Stimulated activated CD4-positive, alpha-beta T cell treated with anti-CD3 and anti-CD28 coated beads, Interleukin-12 subunit alpha, Interleukin-12 subunit beta, amount 100 ng/mL, for 4 hours (primary cell): ENCODE data around the gene NAGLU.

Experiments
- DNase-seq: peaks from one replicate; pipeline ENCODE4 v3.0.0-alpha.2; 2020

Gene NAGLU

DNA sequence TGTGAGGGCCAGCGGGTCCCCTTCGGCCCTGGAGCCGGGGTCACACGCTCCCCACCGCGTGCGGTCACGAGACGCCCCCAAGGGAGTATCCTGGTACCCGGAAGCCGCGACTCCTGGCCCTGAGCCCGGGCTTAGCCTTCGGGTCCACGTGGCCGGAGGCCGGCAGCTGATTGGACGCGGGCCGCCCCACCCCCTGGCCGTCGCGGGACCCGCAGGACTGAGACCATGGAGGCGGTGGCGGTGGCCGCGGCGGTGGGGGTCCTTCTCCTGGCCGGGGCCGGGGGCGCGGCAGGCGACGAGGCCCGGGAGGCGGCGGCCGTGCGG lies at the start of gene NAGLU:
Gene NAGLU (plus strand): TSS at position 194 of the 324 bp plus-strand sequence. CDS start 32 bp downstream, at position 226.
- DNase-seq, result peak; percentile 83

DNA sequence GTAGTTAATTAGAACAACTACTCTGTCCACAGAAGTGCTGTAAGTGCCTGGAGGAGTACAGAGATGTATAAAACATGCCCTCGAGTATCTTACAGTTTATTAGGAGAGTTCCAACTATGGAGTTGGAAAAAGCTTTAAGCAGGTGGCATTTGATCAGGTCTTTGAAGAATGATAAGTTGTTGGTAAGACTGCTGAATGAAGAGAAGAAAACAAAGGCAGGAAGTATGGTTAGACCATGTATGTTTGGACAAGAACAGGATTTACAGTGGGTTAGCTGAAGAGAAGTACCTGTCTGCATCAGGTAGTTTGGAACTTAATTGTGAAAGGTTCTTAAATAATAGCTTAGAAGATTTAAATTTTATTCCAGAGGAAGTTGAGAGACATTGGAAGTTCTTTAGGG lies 48.0 kb upstream of the NAGLU start:
- DNase-seq, result no peak

DNA sequence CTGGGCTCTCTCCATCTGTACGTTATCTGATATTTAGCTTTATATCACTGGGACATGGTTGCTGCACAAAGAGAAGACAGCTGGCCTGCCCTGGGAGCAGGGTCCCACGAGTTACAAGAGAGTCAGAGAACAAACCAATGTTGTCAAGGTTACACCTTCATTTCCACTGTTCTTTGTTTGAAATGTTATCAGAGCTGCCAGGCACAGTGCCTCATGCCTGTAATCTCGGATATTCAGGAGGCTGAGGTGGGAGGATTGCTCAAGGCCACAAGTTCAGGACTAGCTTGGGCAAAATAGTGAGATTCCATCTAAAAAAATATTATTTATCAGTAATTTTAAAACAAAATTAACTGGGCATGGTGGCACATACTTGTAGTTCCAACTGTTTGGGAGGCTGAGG lies 42.7 kb upstream of the NAGLU start:
- no peak for DNase-seq

GRCh38 chr17:42494673-42495072 lies 41.4 kb upstream of the NAGLU start:
- DNase-seq, result no peak

DNA sequence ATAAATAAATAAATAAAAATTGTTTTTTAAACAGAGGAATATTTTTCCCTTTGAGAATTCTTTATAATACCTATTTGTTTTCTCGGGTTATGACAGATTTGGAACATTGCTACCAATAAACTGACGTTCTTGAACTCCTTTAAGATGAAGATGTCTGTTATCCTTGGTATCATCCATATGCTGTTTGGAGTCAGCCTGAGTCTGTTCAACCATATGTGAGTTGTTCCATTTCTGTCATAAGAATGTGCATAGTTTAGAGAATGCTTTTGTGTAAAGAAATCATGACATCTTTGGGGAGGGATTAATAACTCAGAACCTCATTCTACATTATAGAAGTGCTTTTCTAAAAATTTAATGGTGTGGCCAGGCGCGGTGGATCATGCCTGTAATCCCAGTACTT lies 37.2 kb upstream of the NAGLU start:
- no peak for DNase-seq

DNA sequence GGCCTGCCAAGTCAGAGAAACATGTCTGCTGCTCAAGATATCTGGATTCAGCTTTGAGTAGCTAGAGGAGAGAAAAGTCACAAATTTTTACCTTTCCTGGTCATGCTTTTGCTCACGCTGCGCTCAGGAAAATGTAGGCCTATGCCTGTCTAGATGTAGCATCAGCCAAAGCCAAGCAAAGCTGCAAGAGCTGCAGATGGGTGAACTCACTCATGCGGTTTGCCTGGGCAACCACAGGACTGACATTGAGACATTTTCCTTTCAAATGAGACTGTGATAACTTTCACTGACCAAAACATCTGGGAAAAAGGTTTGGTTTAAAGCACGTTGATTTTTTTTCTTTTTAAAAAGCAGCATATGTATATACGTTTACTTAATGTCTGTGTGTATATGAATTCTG lies 34.0 kb upstream of the NAGLU start:
- DNase-seq, result no peak

GRCh38 chr17:42502926-42503325 lies 33.1 kb upstream of the NAGLU start:
- no peak for DNase-seq

DNA sequence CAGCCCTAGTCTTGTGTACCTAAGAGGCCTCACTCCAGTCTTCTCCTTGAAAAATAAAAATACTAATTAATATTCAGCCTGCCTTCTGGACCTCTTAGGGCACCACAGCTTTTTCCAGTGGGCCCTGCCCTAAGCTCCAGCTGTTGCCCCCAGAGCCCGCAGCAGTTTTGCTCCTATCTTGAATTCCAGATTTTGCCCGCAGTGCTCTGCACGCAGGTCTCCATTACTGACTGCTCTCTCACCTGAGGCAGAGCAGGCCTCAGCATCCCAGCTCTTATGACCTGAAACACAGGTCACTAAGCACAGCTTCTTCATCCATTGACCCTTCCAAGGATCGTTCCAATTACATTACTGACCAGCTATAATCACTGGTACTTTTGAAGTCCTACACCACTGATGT lies 28.4 kb upstream of the NAGLU start:
- no peak for DNase-seq

DNA sequence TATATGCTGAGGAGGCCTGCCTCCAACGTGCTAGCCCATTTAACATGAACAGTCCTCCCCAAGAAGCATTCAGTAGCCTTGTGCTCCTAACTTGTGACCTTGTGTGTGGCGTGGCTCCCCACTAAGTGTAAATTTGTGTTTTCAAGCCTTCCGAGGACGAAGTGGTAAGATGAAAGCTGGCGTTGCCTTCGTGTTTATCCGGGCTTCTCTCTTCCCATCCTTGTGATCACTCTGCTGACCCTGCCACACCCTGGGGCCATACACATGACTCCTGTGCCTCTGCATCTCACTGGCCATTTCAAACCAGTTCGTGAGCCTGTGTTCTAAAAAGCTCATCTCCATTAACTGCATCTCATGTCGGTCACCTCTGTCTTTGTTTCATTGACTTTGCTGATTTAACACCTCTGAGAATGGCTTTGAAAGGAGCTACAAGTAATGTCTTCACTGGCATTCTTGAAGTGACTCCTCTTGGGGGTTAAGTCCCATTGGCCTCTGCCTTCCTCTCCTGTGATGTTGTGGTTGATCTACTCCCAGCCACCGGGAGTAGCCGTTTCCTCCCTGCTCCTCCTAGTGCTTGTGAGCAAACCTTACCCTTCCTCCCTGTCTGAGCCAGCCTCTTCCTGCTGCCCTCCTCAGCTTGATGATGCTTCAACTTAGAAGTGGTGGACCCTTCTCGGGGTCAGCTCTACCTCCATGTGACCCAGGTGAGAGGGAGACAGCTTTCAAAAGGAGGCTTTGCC lies 27.4 kb upstream of the NAGLU start:
- DNase-seq, result no peak

- DNase-seq, result no peak
Measured at GRCh38 chr17:42509409-42509808, 26.6 kb upstream of the NAGLU start.

- no peak for DNase-seq
Measured at GRCh38 chr17:42509841-42510240, 26.2 kb upstream of the NAGLU start.

DNA sequence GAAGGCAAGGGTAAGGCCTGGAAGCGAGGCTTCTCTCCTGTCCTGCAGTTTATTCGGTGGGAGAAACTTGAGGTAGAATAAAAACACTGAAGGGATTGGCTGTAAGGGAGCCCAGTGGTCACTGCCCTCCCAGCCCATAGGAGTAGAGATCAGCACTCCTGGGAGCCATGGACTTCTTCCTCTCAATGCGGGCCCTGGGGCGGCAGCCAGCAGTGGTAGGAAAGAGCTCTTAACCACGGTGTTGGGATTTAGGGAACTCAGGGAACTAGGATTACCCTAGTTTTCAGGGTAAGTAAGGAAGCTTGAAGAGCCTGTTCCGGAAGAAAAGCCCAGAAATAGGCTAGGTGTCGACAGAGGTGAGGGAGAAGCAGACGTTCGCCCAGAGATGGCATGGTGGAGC lies 23.8 kb upstream of the NAGLU start:
- DNase-seq, result no peak

DNA sequence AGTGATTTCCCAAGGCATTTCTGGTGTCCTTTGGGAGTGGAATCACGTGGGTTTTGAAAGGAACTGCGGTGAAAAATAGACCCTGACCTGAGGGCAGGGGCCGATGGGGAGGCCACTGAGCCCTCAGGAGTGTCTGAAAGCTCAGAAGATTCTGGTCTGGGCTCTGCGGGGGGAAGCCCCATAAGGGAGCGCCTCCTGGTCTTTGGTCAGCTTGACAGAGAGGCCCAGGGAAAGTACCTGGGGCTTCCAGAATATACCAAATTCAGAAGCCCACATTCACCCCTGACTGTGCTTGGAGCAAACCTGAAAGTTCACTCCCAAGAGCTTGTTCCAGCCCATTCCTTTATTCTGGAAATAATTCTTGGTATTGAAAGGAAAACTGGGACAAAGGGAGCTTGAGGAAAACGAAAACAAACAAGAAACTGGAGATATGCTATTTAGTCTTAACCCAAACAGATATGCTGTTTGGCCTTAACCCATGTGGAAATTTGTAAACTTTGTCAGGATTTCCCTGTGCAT lies 23.2 kb upstream of the NAGLU start:
- DNase-seq, result no peak

DNA sequence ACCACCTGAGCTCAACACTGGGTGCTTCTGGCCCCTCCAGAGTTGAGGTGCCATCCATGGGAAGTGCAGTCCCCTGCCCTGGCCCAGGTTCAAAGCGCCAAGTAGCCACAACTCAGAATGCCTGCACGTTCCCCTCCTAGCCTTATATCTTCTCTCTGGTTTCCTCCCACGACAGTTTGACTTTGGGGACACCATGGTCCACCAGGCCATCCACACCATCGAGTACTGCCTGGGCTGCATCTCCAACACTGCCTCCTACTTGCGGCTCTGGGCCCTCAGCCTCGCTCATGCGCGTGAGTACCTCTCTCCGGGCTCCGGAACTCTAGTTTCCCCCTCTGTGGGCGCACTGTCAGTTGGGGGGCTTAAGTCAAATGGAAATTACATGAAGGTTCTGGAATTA lies 22.4 kb upstream of the NAGLU start:
- no peak for DNase-seq

DNA sequence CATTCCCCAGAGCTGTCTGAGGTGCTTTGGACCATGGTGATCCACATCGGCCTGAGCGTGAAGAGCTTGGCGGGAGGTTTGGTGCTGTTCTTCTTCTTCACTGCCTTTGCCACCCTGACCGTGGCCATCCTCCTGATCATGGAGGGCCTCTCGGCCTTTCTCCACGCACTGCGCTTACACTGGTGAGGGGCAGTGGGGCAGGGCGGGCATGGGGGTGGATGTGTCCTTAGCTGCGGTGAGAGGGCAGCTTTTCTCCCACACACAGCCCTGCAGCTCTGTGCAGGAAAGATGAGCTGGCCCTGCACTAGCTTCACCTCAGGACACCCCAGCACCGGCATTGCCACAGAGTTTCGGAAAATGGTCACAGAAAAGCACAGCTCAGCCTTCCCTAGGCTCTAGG lies 21.8 kb upstream of the NAGLU start:
- no peak for DNase-seq

- DNase-seq, result no peak
Measured at GRCh38 chr17:42514867-42515266, 21.2 kb upstream of the NAGLU start.

- DNase-seq, result peak; percentile 80
Measured at GRCh38 chr17:42517516-42517915, 18.5 kb upstream of the NAGLU start.

- no peak for DNase-seq
Measured at GRCh38 chr17:42518046-42518754, 17.8 kb upstream of the NAGLU start.

DNA sequence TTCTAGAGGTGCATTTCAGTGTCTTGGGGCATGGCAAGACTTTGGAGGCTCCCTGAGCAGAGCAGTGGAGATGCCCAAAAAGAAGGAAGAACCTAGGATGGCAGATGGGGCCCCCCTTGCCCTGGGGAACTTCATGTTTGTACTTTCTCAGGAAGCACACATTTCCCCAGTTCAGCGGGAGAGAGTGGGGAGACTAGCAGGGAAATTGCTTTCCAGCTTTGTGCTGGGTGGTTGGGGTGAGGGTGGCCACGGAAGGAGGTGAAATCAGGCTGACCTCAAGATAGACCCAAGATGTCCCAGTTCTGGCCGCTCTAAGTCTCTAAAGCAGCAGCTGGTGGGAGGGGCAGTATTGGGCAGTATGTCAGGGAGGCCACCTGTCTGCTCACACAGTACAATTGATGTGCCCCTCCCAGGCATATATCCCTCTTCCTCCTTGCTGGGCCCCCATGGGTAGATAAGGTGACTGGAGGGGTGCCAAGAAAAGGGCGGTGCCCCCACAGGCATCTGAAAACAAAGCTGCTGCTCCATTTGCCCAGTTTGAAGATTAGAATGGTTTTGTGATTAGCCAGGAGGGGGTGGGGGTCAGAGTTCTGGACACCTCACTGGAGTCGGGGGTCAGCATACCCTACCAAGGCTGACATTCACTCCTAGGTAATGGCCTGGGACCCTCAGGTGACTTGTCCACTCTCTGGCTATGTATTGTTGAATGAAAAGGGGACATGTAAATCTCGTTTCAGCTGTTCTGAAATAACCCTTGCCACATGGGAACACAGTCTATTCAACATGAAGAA lies 17.1 kb upstream of the NAGLU start:
- DNase-seq, result no peak

DNA sequence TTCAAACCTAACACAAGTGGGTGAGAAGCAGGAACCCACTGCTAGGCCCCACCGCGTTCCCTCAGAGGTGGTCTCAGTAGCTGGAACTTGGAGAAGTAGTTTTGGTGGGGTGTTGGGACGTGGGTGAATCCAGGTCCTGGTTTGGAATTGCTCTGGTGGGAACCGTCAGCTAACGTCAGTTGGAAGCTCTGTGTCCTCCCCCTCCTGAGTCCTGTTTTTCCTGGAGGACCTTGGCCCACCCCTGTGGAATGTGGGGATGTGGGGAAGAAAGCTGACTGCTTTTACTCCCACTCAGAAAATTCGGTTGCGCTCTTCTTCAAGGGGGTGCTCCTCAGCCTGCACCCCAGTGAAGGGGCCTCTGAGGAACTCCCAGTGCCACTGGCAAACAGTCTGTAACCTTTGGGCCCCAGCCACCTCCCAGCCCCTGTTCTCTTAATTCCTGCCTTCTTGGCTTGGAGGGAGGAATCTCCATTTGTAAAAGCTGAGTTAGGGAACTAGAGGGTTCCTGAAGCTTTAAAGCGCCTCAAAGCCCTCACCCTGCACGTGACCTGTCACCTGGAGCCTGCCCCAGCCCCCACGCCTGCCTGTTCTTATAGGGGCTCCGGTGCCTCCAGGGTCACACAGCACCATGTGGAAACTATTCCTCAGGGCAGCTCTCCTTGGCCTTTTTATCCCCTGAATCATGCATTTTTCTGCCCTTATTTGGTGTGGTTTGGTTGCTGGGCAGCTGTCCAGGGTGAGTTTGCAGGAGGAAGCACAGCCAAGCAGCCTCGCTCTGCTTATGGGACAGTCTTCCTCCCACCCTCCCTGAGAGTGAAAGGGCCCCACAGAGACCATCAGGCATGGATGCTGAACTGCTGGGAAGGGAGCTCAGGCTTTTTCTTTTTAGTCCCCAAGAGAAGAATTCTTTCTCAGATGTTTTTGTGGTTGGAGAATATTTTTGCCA lies 16.2 kb upstream of the NAGLU start:
- no peak for DNase-seq

DNA sequence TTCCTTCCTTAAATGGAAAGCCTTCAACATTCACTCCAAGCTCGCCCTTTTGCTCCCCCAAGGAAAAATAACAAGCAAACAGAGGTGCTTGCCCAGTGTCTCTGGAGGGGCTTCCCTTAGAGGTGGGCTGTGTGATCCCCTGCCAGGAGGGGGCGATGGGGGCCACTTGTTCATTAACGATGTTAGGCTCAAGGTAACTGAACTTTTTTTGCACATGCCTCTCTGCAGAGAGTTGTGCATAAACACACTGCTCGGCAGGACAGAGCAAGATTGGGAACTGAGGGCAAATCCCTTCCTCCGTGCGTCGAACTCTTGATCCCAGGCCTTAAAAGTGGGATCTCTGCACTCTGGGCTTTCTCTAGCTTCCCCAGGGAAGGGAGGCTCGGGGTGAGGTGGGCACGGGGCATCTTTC lies 15.5 kb upstream of the NAGLU start:
- no peak for DNase-seq

DNA sequence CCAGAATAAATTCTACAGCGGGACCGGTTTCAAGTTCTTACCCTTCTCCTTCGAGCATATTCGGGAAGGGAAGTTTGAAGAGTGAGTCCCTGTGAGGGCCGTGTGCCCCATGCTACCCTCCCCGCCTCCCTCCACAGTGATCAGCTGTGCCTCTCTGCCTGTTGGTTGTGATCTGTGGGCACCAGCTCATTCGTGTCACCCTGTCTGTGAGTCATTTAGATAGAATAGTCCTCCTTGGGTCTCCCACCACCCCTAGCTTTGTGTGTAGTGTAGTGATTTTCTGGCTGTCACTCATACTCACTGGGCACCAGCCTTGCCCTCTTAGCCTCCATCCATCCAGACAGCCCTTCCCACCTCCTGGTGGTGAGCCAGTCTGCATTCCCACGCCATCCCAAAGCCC lies 15.0 kb upstream of the NAGLU start:
- no peak for DNase-seq
